Gastroesophageal sphincter (tissue), 4 donors: ENCODE measurements around the gene SRRD. TPM values are rescaled to one million over a fixed set of nuclear protein-coding genes. Genes with fewer than 3 reads are reported as not detected.

ENCODE experiments used
- ATAC-seq: fragments of 150-250 bp; one replicate; pipeline ENCODE4 v1.9.1; 2016; ENCODE audit warnings: mild to moderate bottlenecking, moderate library complexity
- H3K27ac ChIP-seq, 4 donors: fragments of 200-600 bp; sonication (generic) in 3 of 4; 1 replicate in 3 of 4; 2 replicates in 1 of 4; pipeline ENCODE4 v1.5.1; 2016 to 2019
- H3K27me3 ChIP-seq: fragments of 200-600 bp; sonication (generic); one replicate; pipeline ENCODE4 v1.5.1; 2019
- H3K36me3 ChIP-seq, 2 donors: fragments of 200-600 bp; sonication (generic); one replicate each; pipeline ENCODE4 v1.5.1; 2019; ENCODE audit warnings: control low read depth in 1 of 2
- H3K4me1 ChIP-seq, 3 donors: fragments of 200-600 bp; sonication (generic); 1 replicate in 2 of 3; 2 replicates in 1 of 3; pipeline ENCODE4 v1.5.1; 2016 to 2019; ENCODE audit warnings: control low read depth in 2 of 3
- H3K4me3 ChIP-seq, 2 donors: fragments of 200-600 bp; sonication (generic); one replicate each; pipeline ENCODE4 v1.5.1; 2019; ENCODE audit warnings: mild to moderate bottlenecking in 1 of 2, moderate library complexity in 1 of 2
- H3K9me3 ChIP-seq, 3 donors: fragments of 200-600 bp; sonication (generic); one replicate each; pipeline ENCODE4 v1.5.1; 2017 to 2019; ENCODE audit warnings: control low read depth in 2 of 3
- CTCF ChIP-seq, 4 experiments: fragments of 200-600 bp in 2 of 4; fragments of 450-650 bp in 2 of 4; sonication (generic) in 1 of 4; IDR thresholded peaks; one replicate each; pipeline ENCODE4 v1.5.1; 2017 to 2019; ENCODE audit warnings: antibody characterized with exemption in 4 of 4, mild to moderate bottlenecking in 2 of 4, moderate library complexity in 2 of 4
- EP300 ChIP-seq: sonication (generic); formaldehyde crosslinking; IDR thresholded peaks from one replicate; pipeline ENCODE4 v1.6.1; 2017; ENCODE audit warnings: antibody characterized with exemption, mild to moderate bottlenecking
- POLR2A ChIP-seq, 2 donors: fragments of 450-650 bp; IDR thresholded peaks; one replicate each; pipeline ENCODE4 v1.6.1; 2017; ENCODE audit warnings: antibody characterized with exemption in 2 of 2, mild to moderate bottlenecking in 2 of 2, moderate library complexity in 1 of 2
- POLR2AphosphoS5 ChIP-seq: sonication (generic); formaldehyde crosslinking; IDR thresholded peaks from one replicate; pipeline ENCODE4 v1.6.1; 2017; ENCODE audit warnings: antibody characterized with exemption
- WGBS, 2 donors: methylation state at CpG; one replicate each; pipeline ENCODE4 v1.1.5; 2018; ENCODE audit warnings: low coverage in 1 of 2; 5-methylcytosine and 5-hydroxymethylcytosine counted together
- total RNA-seq, 4 donors: library from RNA; depleted of rRNA; stranded (reverse); fragments of >200 nt; gene quantifications; one replicate each; pipeline ENCODE4 v1.1.0, GENCODE V29; 2016

The SRRD gene
- total RNA-seq, 4 donors from 2014 or later: 16.7 to 30.0 (median 23.5) TPM

- Histone ChIP-seq H3K9me3 (no peaks in the 10 kb centered on the region), H3K4me1 (no peaks in the 10 kb centered on the region), H3K4me3 (no peak overlapping the region), H3K27me3 (no peaks in the 10 kb centered on the region), H3K27ac (no peak overlapping the region), H3K36me3 (peaks cover 0 to 41% of the 10 kb centered on the region in 2 donors)
- TF ChIP-seq POLR2AphosphoS5 (no peak), EP300 (no peak), POLR2A (IDR thresholded peaks at IDR 0.05) (no peak), CTCF (IDR thresholded peaks at IDR 0.05) (no peak)
- 97% methylated on average over 5 of the region's 47 CpGs; no CpG with 5 or more reads in 1 of the 2 donors for WGBS, 2 donors
- no peak for ATAC-seq
Measured at GRCh38 chr22:26541167-26541819, 57.6 kb downstream of the SRRD start.

- no peaks in the 10 kb centered on the region for H3K9me3 ChIP-seq
- no peak for ATAC-seq
- H3K27me3 ChIP-seq: no peaks in the 10 kb centered on the region
- H3K36me3 ChIP-seq: peaks cover 0 to 34% of the 10 kb centered on the region in 2 donors
- no peak overlapping the region for H3K27ac ChIP-seq
- 46 to 100% methylated on average over 1 to 2 of the region's 3 CpGs for WGBS, 2 donors
- no peak overlapping the region for H3K4me3 ChIP-seq
- H3K4me1 ChIP-seq: no peaks in the 10 kb centered on the region
- TF ChIP-seq POLR2AphosphoS5 (no peak), CTCF (IDR thresholded peaks at IDR 0.05) (no peak), EP300 (no peak), POLR2A (IDR thresholded peaks at IDR 0.05) (no peak)
Measured at GRCh38 chr22:26542831-26543230, 59.2 kb downstream of the SRRD start.

Other genes with a start within 250 kb of the SRRD start
- gene ASPHD2, start 54.6 kb upstream of the SRRD start, total RNA-seq: 1 to 10 TPM; 1.0 to 1.4 (median 1.2) TPM
- gene HPS4, start 94 bp upstream of the SRRD start, total RNA-seq: 10 to 100 TPM; 11.2 to 34.7 (median 20.3) TPM
- gene TFIP11, start 28.6 kb downstream of the SRRD start, total RNA-seq: 10 to 100 TPM; 20.3 to 38.3 (median 21.6) TPM
- 10 to 100 TPM; 16.8 to 27.7 (median 21.0) TPM for gene TPST2, start 106.3 kb downstream of the SRRD start, total RNA-seq
- gene CRYBB1, start 134.2 kb downstream of the SRRD start, total RNA-seq: under 1 TPM in 1 of 4 donors, not detected in 3; 0.40 TPM
- gene CRYBA4, start 138.1 kb downstream of the SRRD start, total RNA-seq: not detected
- gene MIAT, start 173.7 kb downstream of the SRRD start, total RNA-seq: 1 to 10 TPM in 1 of 4 donors, under 1 TPM in 3; 0.05 to 1.1 (median 0.41) TPM